HG03521 (cell line): ENCODE data around the gene SUPT3H.
"Not testable (repeated sequence)": the region's sequence is repeated elsewhere in the genome, so short reads cannot be mapped to it uniquely, and the experiment has no call there.

Experiments used
- ATAC-seq: cut with Tn5 transposase; IDR thresholded peaks from one replicate; pipeline ENCODE4 v1.9.1; 2021; ENCODE audit warnings: mild to moderate bottlenecking, moderate library complexity; ENCODE audit not compliant: unreplicated experiment

Gene SUPT3H

GRCh38 chr6:45327956-45328522 is 49.7 kb downstream of the SUPT3H start, which contains the start of gene RUNX2:
TSS of gene RUNX2 (plus strand) at chr6:45328330. CDS start at chr6:45328727, 397 bp downstream.
- ATAC-seq: no peak

GRCh38 chr6:45326698-45327417 is 50.9 kb downstream of the SUPT3H start:
- no peak for ATAC-seq

GRCh38 chr6:45323656-45324224 is 54.0 kb downstream of the SUPT3H start:
- ATAC-seq: no peak

- ATAC-seq: no peak
Observed at GRCh38 chr6:45320349-45320748, 57.4 kb downstream of the SUPT3H start.

- ATAC-seq: no peak
Observed at GRCh38 chr6:45314146-45314545, 63.6 kb downstream of the SUPT3H start.

- ATAC-seq: no peak
Observed at GRCh38 chr6:45310118-45310788, 67.5 kb downstream of the SUPT3H start.

GRCh38 chr6:45305546-45305945 is 72.2 kb downstream of the SUPT3H start:
- no peak for ATAC-seq

- ATAC-seq: no peak
Observed at GRCh38 chr6:45302832-45303231, 74.9 kb downstream of the SUPT3H start.

- no peak for ATAC-seq
Observed at GRCh38 chr6:45301348-45302142, 76.2 kb downstream of the SUPT3H start.

- ATAC-seq: no peak
Observed at GRCh38 chr6:45300736-45301135, 77.0 kb downstream of the SUPT3H start.

GRCh38 chr6:45299096-45299581 is 78.6 kb downstream of the SUPT3H start:
- no peak for ATAC-seq

- no peak for ATAC-seq
Observed at GRCh38 chr6:45297320-45297719, 80.4 kb downstream of the SUPT3H start.

- not testable (repeated sequence) for ATAC-seq
Observed at GRCh38 chr6:45294065-45294701, 83.6 kb downstream of the SUPT3H start.

- ATAC-seq: no peak
Observed at GRCh38 chr6:45293306-45293705, 84.4 kb downstream of the SUPT3H start.

GRCh38 chr6:45289751-45290514 is 87.8 kb downstream of the SUPT3H start:
- no peak for ATAC-seq

GRCh38 chr6:45286707-45287106 is 91.0 kb downstream of the SUPT3H start:
- not testable (repeated sequence) for ATAC-seq

- ATAC-seq: no peak
Observed at GRCh38 chr6:45278367-45278766, 99.4 kb downstream of the SUPT3H start.

GRCh38 chr6:45277741-45278140 is 100.0 kb downstream of the SUPT3H start:
- ATAC-seq: not testable (repeated sequence)

GRCh38 chr6:45275358-45275757 is 102.4 kb downstream of the SUPT3H start:
- ATAC-seq: no peak
